ENCODE results near the gene ANKRD11.

Gene ANKRD11

DNA sequence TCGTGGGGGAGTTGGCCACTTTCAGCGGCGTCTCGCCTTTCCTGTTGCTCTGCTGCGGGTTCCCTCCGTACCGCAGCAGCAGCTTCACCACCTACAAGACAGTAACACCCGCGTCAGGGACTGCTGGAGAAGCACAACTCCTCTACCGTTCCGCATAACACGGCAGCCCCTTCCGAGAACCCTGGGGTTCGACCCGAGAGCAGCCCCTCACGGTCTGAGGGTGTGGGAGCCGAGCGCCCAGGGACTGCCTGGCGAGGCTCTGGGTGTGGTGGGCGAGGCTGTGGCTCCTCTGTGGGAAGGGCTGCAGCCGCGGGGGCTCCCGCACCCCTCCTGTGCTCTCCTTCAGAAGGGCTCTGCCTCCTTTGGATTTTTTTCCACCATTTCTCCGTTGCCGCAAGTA, 204.3 kb downstream of the ANKRD11 start:
- Histone ChIP-seq H3K9me2 (replicated peaks; ENCODE audit: insufficient read depth, low read length) (no peaks in the 10 kb centered on the region), H3K4me2 (ENCODE audit: low read depth, low read length) (no peak overlapping the region), H3K4me3 (ENCODE audit: low read length) (no peak overlapping the region), H3F3A (ENCODE audit: insufficient read depth, low read length) (no peaks in the 10 kb centered on the region), H3K27me3 (replicated peaks; ENCODE audit: insufficient read depth, low read length) (no peaks in the 10 kb centered on the region), H3K79me2 (ENCODE audit: low read length) (0 out of 2 replicates have a peak, but pooled peaks cover 3% of the 10 kb centered on the region), H3K4me1 (ENCODE audit: low read length) (no peaks in the 10 kb centered on the region), H3K27ac (ENCODE audit: low read length) (no peak overlapping the region), H3K9ac (ENCODE audit: low read length) (no peak overlapping the region), H3K36me3 (replicated peaks; ENCODE audit: insufficient read depth, low read length) (no peaks in the 10 kb centered on the region), H3K9me3 (replicated peaks; ENCODE audit: insufficient read depth, low read length) (no peaks in the 10 kb centered on the region), H4K20me1 (ENCODE audit: insufficient read depth, low read length) (no peaks in the 10 kb centered on the region), H2AFZ (ENCODE audit: low read length) (no peak overlapping the region)
- no peak for DNase-seq
- no peak for TF ChIP-seq EZH2phosphoT487 (IDR thresholded peaks at IDR 0.05; ENCODE audit: low read length)
- TF ChIP-seq EZH2 (optimal IDR thresholded peaks at IDR 0.05; ENCODE audit: low read depth, low read length) = no peak
- TF ChIP-seq CTCF (IDR thresholded peaks at IDR 0.05; ENCODE audit: low read length) = no peak

GRCh38 chr16:89285381-89285780, 205.0 kb downstream of the ANKRD11 start:
- Histone ChIP-seq H3K4me3 (ENCODE audit: low read length) (no peak overlapping the region), H3K4me1 (ENCODE audit: low read length) (no peaks in the 10 kb centered on the region), H3F3A (ENCODE audit: insufficient read depth, low read length) (no peaks in the 10 kb centered on the region), H2AFZ (ENCODE audit: low read length) (no peak overlapping the region), H4K20me1 (ENCODE audit: insufficient read depth, low read length) (no peaks in the 10 kb centered on the region), H3K9me3 (replicated peaks; ENCODE audit: insufficient read depth, low read length) (no peaks in the 10 kb centered on the region), H3K79me2 (ENCODE audit: low read length) (0 out of 2 replicates have a peak, but pooled peaks cover 3% of the 10 kb centered on the region), H3K27me3 (replicated peaks; ENCODE audit: insufficient read depth, low read length) (no peaks in the 10 kb centered on the region), H3K9ac (ENCODE audit: low read length) (no peak overlapping the region), H3K27ac (ENCODE audit: low read length) (no peak overlapping the region), H3K4me2 (ENCODE audit: low read depth, low read length) (no peak overlapping the region), H3K36me3 (replicated peaks; ENCODE audit: insufficient read depth, low read length) (no peaks in the 10 kb centered on the region), H3K9me2 (replicated peaks; ENCODE audit: insufficient read depth, low read length) (no peaks in the 10 kb centered on the region)
- no peak for DNase-seq
- TF ChIP-seq CTCF (IDR thresholded peaks at IDR 0.05; ENCODE audit: low read length) (no peak), EZH2phosphoT487 (IDR thresholded peaks at IDR 0.05; ENCODE audit: low read length) (no peak), EZH2 (optimal IDR thresholded peaks at IDR 0.05; ENCODE audit: low read depth, low read length) (no peak)

DNA sequence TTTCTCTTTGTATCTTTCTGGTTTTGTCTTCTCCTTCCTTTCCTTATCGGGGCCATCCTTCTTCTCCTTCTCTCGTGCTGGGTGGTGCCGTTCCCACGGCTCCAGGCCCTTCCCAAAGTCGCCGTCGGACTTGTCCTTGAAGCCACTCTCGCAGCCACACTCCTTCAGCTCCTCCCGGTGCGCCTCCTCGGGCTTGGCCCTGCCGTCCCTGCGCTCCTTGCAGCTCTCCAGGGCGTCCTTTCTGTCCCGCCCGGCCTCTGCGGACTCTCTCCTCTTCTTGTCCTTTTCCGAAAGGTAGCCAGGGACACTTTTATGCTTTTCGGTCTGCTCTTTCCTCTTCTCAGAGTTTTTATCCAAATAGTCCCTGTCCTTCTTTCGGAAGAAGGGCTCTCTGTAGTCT, 206.9 kb downstream of the ANKRD11 start:
- Histone ChIP-seq H3K9me3 (replicated peaks; ENCODE audit: insufficient read depth, low read length) (no peaks in the 10 kb centered on the region), H3K4me2 (ENCODE audit: low read depth, low read length) (no peak overlapping the region), H3K27ac (ENCODE audit: low read length) (no peak overlapping the region), H3F3A (ENCODE audit: insufficient read depth, low read length) (no peaks in the 10 kb centered on the region), H3K9me2 (replicated peaks; ENCODE audit: insufficient read depth, low read length) (no peaks in the 10 kb centered on the region), H3K36me3 (replicated peaks; ENCODE audit: insufficient read depth, low read length) (no peaks in the 10 kb centered on the region), H4K20me1 (ENCODE audit: insufficient read depth, low read length) (no peaks in the 10 kb centered on the region), H3K27me3 (replicated peaks; ENCODE audit: insufficient read depth, low read length) (no peaks in the 10 kb centered on the region), H3K4me3 (ENCODE audit: low read length) (no peak overlapping the region), H3K9ac (ENCODE audit: low read length) (no peak overlapping the region), H2AFZ (ENCODE audit: low read length) (no peak overlapping the region), H3K79me2 (ENCODE audit: low read length) (no peaks in the 10 kb centered on the region), H3K4me1 (ENCODE audit: low read length) (no peaks in the 10 kb centered on the region)
- TF ChIP-seq CTCF (IDR thresholded peaks at IDR 0.05; ENCODE audit: low read length) (no peak), EZH2 (optimal IDR thresholded peaks at IDR 0.05; ENCODE audit: low read depth, low read length) (no peak), EZH2phosphoT487 (IDR thresholded peaks at IDR 0.05; ENCODE audit: low read length) (no peak)
- DNase-seq = no peak

Measured in MM.1S (cell line).